ENCODE measurements around the gene EFNA1.

EFNA1 gene

DNA sequence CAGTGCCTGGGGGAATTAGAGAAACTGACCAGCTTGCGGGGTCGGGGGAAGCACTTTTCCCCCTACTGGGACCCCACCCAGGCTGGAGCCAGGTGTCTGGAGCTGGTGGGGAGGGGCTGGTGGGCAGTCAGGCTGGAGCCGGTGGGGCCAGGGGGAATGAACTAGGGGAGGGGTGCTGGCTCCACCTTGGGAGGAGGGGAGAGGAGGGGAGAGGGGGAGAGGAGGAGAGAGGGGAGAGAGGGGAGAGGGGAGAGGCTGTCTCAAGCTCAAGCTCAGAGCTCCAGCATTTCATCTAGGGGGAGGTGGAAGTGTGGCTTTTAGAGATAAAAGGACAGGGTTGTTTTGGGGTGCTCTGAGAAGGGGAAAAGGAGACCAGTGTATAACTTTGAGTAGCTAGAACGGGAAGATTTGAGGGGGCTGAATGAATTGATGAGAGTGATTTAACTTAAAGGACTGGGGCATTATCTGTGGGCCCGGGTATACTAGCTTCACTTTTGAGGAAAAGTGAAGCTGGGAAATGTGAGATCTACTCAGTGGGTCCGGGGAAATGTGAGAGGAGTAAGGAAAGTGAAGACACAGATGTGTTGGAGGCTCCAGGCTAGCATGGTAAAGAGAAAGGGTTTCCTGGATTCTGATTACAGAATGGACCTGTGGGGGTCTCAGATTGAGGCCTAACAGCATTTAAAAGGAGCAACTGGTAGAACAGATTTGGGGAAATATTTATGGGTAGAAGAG lies 2.8 kb downstream of the EFNA1 start:
- H3K4me1 ChIP-seq (ENCODE audit: control insufficient read depth, insufficient read depth, low read length), result peaks cover 24% of the 10 kb centered on the region
- peak overlapping the region; percentile 87 for H3K4me3 ChIP-seq (ENCODE audit: low read depth, low read length)
- H3K27me3 ChIP-seq (ENCODE audit: control insufficient read depth, insufficient read depth, low read length), result peaks cover 51% of the 10 kb centered on the region
- no peak overlapping the region for H3K9ac ChIP-seq (ENCODE audit: low read depth, low read length)
- H3K36me3 ChIP-seq (ENCODE audit: control insufficient read depth, insufficient read depth, low read length), result no peaks in the 10 kb centered on the region
- H3K9me3 ChIP-seq (ENCODE audit: control insufficient read depth, insufficient read depth, low read length), result no peaks in the 10 kb centered on the region

DNA sequence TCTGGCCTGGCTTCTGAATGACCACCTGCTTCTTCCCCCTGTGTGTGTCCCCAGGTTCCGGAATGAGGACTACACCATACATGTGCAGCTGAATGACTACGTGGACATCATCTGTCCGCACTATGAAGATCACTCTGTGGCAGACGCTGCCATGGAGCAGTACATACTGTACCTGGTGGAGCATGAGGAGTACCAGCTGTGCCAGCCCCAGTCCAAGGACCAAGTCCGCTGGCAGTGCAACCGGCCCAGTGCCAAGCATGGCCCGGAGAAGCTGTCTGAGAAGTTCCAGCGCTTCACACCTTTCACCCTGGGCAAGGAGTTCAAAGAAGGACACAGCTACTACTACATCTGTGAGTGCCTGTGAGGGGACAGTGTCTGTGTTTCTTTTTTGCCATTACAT lies 3.6 kb downstream of the EFNA1 start:
- Histone ChIP-seq H3K9ac (ENCODE audit: low read depth, low read length) (no peak overlapping the region), H3K9me3 (ENCODE audit: control insufficient read depth, insufficient read depth, low read length) (no peaks in the 10 kb centered on the region), H3K4me3 (ENCODE audit: low read depth, low read length) (no peak overlapping the region), H3K27me3 (ENCODE audit: control insufficient read depth, insufficient read depth, low read length) (peaks cover 43% of the 10 kb centered on the region), H3K36me3 (ENCODE audit: control insufficient read depth, insufficient read depth, low read length) (no peaks in the 10 kb centered on the region), H3K4me1 (ENCODE audit: control insufficient read depth, insufficient read depth, low read length) (peaks cover 22% of the 10 kb centered on the region)

DNA sequence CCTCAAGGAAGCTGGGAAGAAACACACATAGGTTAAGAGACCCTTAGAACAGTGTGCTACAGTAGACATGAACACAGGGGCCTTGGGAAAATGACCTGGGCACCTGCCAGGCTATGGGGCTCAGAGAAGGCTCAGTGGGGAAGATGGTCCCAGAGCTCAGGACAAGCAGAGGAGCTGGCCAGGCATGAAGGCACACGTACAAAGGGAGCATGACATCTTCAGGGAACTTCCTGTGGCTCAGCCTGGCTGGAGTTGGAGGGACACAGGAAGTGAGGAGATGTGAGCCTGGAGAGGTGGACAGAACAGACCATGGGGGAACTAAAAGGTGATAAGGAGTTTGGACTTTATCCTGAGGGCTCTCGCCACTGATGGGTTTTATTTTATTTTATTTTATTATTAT lies 4.2 kb downstream of the EFNA1 start:
- H3K9me3 ChIP-seq (ENCODE audit: control insufficient read depth, insufficient read depth, low read length), result no peaks in the 10 kb centered on the region
- H3K27me3 ChIP-seq (ENCODE audit: control insufficient read depth, insufficient read depth, low read length), result peaks cover 38% of the 10 kb centered on the region
- H3K36me3 ChIP-seq (ENCODE audit: control insufficient read depth, insufficient read depth, low read length), result no peaks in the 10 kb centered on the region
- H3K4me1 ChIP-seq (ENCODE audit: control insufficient read depth, insufficient read depth, low read length), result peaks cover 23% of the 10 kb centered on the region
- no peak overlapping the region for H3K9ac ChIP-seq (ENCODE audit: low read depth, low read length)
- H3K4me3 ChIP-seq (ENCODE audit: low read depth, low read length), result no peak overlapping the region

DNA sequence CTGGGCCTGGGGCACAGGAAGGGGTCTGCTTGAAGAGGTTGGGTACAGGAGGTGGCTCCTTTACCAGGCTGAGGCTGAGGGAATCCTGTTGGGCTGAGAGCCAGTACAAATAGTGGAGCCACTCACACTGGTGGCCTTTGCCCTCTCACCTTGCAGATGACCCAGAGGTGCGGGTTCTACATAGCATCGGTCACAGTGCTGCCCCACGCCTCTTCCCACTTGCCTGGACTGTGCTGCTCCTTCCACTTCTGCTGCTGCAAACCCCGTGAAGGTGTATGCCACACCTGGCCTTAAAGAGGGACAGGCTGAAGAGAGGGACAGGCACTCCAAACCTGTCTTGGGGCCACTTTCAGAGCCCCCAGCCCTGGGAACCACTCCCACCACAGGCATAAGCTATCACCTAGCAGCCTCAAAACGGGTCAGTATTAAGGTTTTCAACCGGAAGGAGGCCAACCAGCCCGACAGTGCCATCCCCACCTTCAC lies 6.2 kb downstream of the EFNA1 start:
- H3K9ac ChIP-seq (ENCODE audit: low read depth, low read length), result no peak overlapping the region

DNA sequence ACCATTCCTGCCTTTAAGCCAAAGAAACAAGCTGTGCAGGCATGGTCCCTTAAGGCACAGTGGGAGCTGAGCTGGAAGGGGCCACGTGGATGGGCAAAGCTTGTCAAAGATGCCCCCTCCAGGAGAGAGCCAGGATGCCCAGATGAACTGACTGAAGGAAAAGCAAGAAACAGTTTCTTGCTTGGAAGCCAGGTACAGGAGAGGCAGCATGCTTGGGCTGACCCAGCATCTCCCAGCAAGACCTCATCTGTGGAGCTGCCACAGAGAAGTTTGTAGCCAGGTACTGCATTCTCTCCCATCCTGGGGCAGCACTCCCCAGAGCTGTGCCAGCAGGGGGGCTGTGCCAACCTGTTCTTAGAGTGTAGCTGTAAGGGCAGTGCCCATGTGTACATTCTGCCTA lies 6.6 kb downstream of the EFNA1 start:
- Histone ChIP-seq H3K4me1 (ENCODE audit: control insufficient read depth, insufficient read depth, low read length) (peaks cover 15% of the 10 kb centered on the region), H3K9ac (ENCODE audit: low read depth, low read length) (no peak overlapping the region), H3K36me3 (ENCODE audit: control insufficient read depth, insufficient read depth, low read length) (no peaks in the 10 kb centered on the region), H3K27me3 (ENCODE audit: control insufficient read depth, insufficient read depth, low read length) (peaks cover 15% of the 10 kb centered on the region), H3K4me3 (ENCODE audit: low read depth, low read length) (no peak overlapping the region), H3K9me3 (ENCODE audit: control insufficient read depth, insufficient read depth, low read length) (no peaks in the 10 kb centered on the region)

More for the DNA sequence above, 6.2 kb downstream of the EFNA1 start:
- H3K4me3 ChIP-seq (ENCODE audit: low read depth, low read length), result no peak overlapping the region
- H3K9me3 ChIP-seq (ENCODE audit: control insufficient read depth, insufficient read depth, low read length), result no peaks in the 10 kb centered on the region
- no peaks in the 10 kb centered on the region for H3K36me3 ChIP-seq (ENCODE audit: control insufficient read depth, insufficient read depth, low read length)
- peaks cover 20% of the 10 kb centered on the region for H3K27me3 ChIP-seq (ENCODE audit: control insufficient read depth, insufficient read depth, low read length)
- peaks cover 15% of the 10 kb centered on the region for H3K4me1 ChIP-seq (ENCODE audit: control insufficient read depth, insufficient read depth, low read length)

DNA sequence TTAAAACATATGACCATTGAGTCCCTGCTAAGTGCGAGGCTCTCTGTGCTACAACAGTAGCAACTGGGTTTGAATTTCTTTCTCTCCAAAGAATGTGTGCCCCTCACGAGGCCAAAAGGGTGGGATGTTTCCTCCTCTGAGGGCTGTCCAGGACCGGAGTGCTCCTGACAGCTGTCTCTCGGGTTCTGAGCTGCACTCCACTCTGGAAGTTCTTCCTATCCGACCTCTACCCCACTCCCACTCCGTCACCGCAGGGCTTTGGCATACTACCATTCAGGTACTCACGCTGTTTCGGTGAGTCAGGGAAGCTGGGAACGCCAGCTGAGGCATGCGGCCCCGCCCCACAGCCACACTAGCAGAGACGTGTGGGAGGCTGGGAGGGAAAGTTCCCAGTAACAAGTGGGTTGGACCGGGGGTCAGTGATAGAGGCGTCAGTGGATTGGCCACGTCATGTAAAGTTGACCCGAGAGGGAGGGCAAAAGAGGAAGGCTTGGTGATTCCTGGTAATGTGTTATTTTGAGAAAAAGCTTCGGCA lies 7.3 kb downstream of the EFNA1 start:
- Histone ChIP-seq H3K4me3 (ENCODE audit: low read depth, low read length) (peak overlapping the region; percentile 99), H3K9ac (ENCODE audit: low read depth, low read length) (peak overlapping the region; percentile 90), H3K4me1 (ENCODE audit: control insufficient read depth, insufficient read depth, low read length) (peaks cover 9% of the 10 kb centered on the region), H3K9me3 (ENCODE audit: control insufficient read depth, insufficient read depth, low read length) (no peaks in the 10 kb centered on the region), H3K27me3 (ENCODE audit: control insufficient read depth, insufficient read depth, low read length) (peaks cover 9% of the 10 kb centered on the region), H3K36me3 (ENCODE audit: control insufficient read depth, insufficient read depth, low read length) (no peaks in the 10 kb centered on the region)

DNA sequence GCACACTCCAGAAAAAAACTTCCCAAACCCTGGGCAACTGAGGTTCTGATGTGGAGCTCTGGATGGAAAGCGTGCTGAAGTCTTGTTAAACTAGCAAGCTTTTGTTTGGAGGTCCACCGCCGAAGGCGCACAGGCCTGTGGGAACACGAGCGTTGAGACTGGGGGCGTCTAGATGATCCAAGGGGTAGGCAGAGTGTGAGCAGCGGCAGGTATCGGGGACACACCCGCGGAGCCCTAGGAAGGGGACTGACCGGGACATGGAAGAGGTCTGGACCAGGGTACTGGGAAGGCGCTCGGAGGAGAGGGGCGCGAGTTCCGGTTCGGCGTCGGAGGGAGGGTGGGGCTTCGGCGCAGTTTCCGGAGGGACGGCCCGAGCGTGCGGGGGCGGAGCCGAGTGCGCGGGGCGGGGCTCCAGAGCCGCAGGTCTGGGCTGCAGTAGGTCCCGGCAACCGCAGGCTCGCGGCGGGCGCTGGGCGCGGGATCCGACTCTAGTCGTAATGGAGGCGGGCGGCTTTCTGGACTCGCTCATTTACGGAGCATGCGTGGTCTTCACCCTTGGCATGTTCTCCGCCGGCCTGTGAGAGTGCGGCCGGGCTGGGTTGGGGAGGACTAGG lies 7.8 kb downstream of the EFNA1 start, which contains the start of gene SLC50A1:
TSS of gene SLC50A1 (plus strand) at position 438 of the 614 bp plus-strand sequence. CDS start at position 498, 60 bp downstream.
- peaks cover 8% of the 10 kb centered on the region for H3K27me3 ChIP-seq (ENCODE audit: control insufficient read depth, insufficient read depth, low read length)
- peak within 1 kb of the TSS; percentile 90 for H3K9ac ChIP-seq (ENCODE audit: low read depth, low read length)
- peaks cover 5% of the 10 kb centered on the region for H3K4me1 ChIP-seq (ENCODE audit: control insufficient read depth, insufficient read depth, low read length)
- H3K9me3 ChIP-seq (ENCODE audit: control insufficient read depth, insufficient read depth, low read length), result no peaks in the 10 kb centered on the region
- peak within 1 kb of the TSS; percentile 99 for H3K4me3 ChIP-seq (ENCODE audit: low read depth, low read length)
- no peaks in the 10 kb centered on the region for H3K36me3 ChIP-seq (ENCODE audit: control insufficient read depth, insufficient read depth, low read length)

DNA sequence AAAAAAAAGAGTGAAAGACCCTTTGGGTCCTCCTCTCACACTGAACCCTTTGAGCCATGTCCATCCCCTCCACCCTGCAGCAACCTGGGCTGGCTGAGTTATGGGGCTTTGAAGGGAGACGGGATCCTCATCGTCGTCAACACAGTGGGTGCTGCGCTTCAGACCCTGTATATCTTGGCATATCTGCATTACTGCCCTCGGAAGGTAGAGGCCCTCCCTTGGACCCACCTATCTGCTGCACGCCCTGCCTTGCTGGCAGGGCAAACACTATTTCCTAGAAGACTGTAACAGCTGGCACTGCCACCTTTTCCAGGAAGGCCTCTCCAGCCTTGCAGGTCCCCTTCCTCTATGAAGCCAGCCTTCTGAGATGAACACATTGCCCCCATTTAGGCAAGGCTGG lies 9.1 kb downstream of the EFNA1 start:
- Histone ChIP-seq H3K9ac (ENCODE audit: low read depth, low read length) (peak overlapping the region; percentile 79), H3K27me3 (ENCODE audit: control insufficient read depth, insufficient read depth, low read length) (peaks cover 6% of the 10 kb centered on the region), H3K4me3 (ENCODE audit: low read depth, low read length) (peak overlapping the region; percentile 59), H3K9me3 (ENCODE audit: control insufficient read depth, insufficient read depth, low read length) (no peaks in the 10 kb centered on the region), H3K4me1 (ENCODE audit: control insufficient read depth, insufficient read depth, low read length) (peaks cover 3% of the 10 kb centered on the region), H3K36me3 (ENCODE audit: control insufficient read depth, insufficient read depth, low read length) (no peaks in the 10 kb centered on the region)

DNA sequence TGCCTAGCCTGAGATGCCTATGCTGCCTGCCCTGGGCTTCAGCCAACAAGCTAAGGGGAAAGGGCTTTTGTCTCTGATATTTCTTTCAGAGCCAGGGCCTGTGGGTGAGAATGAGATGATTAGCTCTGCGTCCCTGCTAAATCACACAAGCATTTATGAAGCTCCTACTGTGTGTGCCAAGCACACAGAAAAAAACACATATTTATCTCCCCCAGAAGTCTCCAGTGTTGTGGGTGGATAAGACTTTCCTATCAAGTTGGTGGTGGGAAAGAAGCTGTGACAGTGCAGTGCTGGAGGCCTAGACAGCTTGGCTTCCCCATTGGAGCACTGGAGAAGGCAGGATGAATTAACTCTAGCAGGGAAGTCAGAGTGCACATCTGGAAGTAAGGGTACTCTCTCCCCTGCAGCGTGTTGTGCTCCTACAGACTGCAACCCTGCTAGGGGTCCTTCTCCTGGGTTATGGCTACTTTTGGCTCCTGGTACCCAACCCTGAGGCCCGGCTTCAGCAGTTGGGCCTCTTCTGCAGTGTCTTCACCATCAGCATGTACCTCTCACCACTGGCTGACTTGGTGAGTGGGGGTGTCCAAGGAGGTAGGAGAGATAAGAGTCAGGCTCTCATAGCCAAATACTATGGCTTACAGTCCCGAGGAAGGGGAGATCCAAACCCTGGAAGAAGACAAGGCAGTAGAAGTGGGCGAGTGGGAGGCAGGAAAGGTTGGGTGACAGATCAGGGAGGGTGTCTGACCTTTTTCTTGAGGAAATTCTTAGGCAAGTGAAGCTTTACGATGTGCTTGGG lies 9.7 kb downstream of the EFNA1 start:
- no peak overlapping the region for H3K9ac ChIP-seq (ENCODE audit: low read depth, low read length)
- H3K27me3 ChIP-seq (ENCODE audit: control insufficient read depth, insufficient read depth, low read length), result peaks cover 6% of the 10 kb centered on the region
- H3K4me3 ChIP-seq (ENCODE audit: low read depth, low read length), result peak overlapping the region; percentile 59
- H3K36me3 ChIP-seq (ENCODE audit: control insufficient read depth, insufficient read depth, low read length), result no peaks in the 10 kb centered on the region
- H3K9me3 ChIP-seq (ENCODE audit: control insufficient read depth, insufficient read depth, low read length), result no peaks in the 10 kb centered on the region
- peaks cover 3% of the 10 kb centered on the region for H3K4me1 ChIP-seq (ENCODE audit: control insufficient read depth, insufficient read depth, low read length)

DNA sequence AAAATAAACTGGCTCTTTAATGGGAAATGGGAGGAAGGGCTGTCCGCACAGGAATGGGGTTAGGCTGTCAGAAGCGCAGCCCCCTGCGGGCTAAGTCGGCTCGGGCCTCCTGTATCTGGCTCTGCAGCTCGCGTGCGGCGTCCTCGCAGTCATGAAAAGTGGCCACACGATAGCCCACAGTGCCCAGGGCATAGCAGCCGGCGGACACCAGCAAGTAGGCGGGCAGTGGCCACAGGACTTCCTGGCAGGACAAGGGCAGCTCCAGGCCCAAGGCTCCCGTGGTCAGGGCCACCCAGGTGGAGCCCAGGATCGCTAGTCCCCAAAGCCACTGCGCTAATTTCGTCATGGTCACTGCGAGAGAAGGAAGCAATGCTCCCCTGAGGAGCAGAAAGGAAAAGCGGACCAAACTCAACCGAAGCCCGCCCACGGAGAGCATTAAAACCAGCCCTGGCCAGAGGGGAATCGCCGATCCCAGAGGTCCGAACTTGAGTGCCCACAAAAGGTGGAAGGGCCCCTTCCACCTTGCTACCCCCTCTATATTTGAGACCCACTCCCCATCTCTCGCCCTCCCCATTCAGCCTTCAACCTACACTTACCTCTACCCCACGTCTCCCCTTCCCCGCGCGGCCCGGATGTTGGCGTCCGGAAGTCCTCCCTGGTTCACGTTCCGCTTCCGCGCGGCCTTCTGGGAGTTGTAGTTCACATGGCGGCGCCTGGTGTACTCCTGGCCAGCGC lies 12.4 kb downstream of the EFNA1 start, which contains the start of gene DPM3:
TSS of gene DPM3 (minus strand) at position 637 of the 735 bp plus-strand sequence. CDS start at position 346, 291 bp downstream.
- Histone ChIP-seq H3K4me3 (ENCODE audit: low read depth, low read length) (peak within 1 kb of the TSS; percentile 89), H3K4me1 (ENCODE audit: control insufficient read depth, insufficient read depth, low read length) (peaks cover 3% of the 10 kb centered on the region), H3K9me3 (ENCODE audit: control insufficient read depth, insufficient read depth, low read length) (no peaks in the 10 kb centered on the region), H3K36me3 (ENCODE audit: control insufficient read depth, insufficient read depth, low read length) (no peaks in the 10 kb centered on the region), H3K9ac (ENCODE audit: low read depth, low read length) (peak within 1 kb of the TSS; percentile 63), H3K27me3 (ENCODE audit: control insufficient read depth, insufficient read depth, low read length) (peaks cover 6% of the 10 kb centered on the region)

DNA sequence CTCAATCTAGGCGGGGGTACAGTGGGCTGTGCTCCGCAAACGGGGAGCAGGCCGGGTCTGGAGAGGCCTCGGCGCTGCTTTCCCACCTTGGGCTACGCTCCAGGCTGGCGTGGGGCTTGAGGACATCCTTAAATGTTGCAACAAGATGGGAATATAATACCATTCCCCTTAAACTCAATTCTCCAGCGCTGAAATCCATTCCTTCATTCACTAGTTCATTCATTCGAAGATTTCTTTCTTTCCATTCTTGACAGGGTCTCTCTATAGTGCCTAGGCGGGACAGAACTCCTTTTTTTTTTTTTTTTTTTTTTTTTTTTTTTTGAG lies 12.9 kb downstream of the EFNA1 start:
- H3K4me3 ChIP-seq (ENCODE audit: low read depth, low read length), result peak overlapping the region; percentile 89
- H3K4me1 ChIP-seq (ENCODE audit: control insufficient read depth, insufficient read depth, low read length), result peaks cover 3% of the 10 kb centered on the region
- H3K36me3 ChIP-seq (ENCODE audit: control insufficient read depth, insufficient read depth, low read length), result no peaks in the 10 kb centered on the region
- H3K27me3 ChIP-seq (ENCODE audit: control insufficient read depth, insufficient read depth, low read length), result peaks cover 6% of the 10 kb centered on the region
- no peaks in the 10 kb centered on the region for H3K9me3 ChIP-seq (ENCODE audit: control insufficient read depth, insufficient read depth, low read length)
- peak overlapping the region; percentile 63 for H3K9ac ChIP-seq (ENCODE audit: low read depth, low read length)
